Mononuclear cell (primary cell): ENCODE measurements around the gene ABCB1. TPM values are rescaled to one million over a fixed set of nuclear protein-coding genes. Genes with fewer than 3 reads are reported as not detected.

Experiments
- H3K27me3 ChIP-seq: 2 replicates; pipeline ENCODE4 v1.6.0; 2011; ENCODE audit warnings: low read length, control low read depth; ENCODE audit not compliant: insufficient read depth
- H3K4me1 ChIP-seq: 2 replicates; pipeline ENCODE4 v1.5.1; 2011; ENCODE audit warnings: mild to moderate bottlenecking, low read length, control low read depth; ENCODE audit not compliant: insufficient read depth
- H3K4me3 ChIP-seq: 2 replicates; pipeline ENCODE4 v1.5.1; 2011; ENCODE audit warnings: mild to moderate bottlenecking, low read length, moderate library complexity
- H3K9me3 ChIP-seq: 2 replicates; pipeline ENCODE4 v1.5.1; 2011; ENCODE audit warnings: low read depth, mild to moderate bottlenecking, control low read depth, low read length
- total RNA-seq: library from RNA; depleted of rRNA; stranded (reverse); fragments of >200 nt; gene quantifications from one replicate; pipeline ENCODE4 v1.2.3, GENCODE V29; 2012

Gene ABCB1
- 12.3 TPM for total RNA-seq

GRCh38 chr7:87600130-87601124 is at the start of gene ABCB1:
TSS of gene ABCB1 (minus strand) at chr7:87600884. CDS start at chr7:87600184, 700 bp downstream.
- no peaks in the 10 kb centered on the region for H3K9me3 ChIP-seq

GRCh38 chr7:87648316-87648715 is 47.6 kb upstream of the ABCB1 start:
- Histone ChIP-seq H3K4me3 (no peak overlapping the region), H3K4me1 (no peaks in the 10 kb centered on the region), H3K27me3 (no peaks in the 10 kb centered on the region), H3K9me3 (peaks cover 5% of the 10 kb centered on the region)

More at GRCh38 chr7:87600130-87601124, at the start of gene ABCB1:
- H3K4me1 ChIP-seq: peaks cover 14% of the 10 kb centered on the region
- peak within 1 kb of the TSS; percentile 52 for H3K4me3 ChIP-seq
- H3K27me3 ChIP-seq: peaks cover 30% of the 10 kb centered on the region

GRCh38 chr7:87645446-87645845 is 44.8 kb upstream of the ABCB1 start:
- Histone ChIP-seq H3K9me3 (peaks cover 5% of the 10 kb centered on the region), H3K4me1 (no peaks in the 10 kb centered on the region), H3K27me3 (no peaks in the 10 kb centered on the region), H3K4me3 (no peak overlapping the region)

DNA sequence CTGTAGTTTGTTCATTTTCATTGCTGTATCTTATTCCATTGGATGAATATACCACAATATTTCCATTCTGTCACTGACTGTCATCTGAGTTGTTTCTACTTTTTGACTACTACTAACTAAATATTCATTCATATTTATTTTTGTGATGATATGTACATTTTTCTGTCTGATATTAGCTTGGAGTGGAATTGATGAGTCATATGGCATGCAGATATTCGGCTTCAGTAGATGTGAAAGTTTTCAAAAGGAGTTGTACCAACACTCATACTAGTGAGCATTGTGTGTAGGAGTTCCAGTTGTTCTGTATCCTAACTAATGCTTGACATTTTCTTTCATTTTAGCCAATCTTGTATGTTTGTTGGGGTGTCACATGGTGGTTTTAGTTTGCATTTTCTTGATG is 35.2 kb upstream of the ABCB1 start:
- no peaks in the 10 kb centered on the region for H3K4me1 ChIP-seq
- H3K27me3 ChIP-seq: no peaks in the 10 kb centered on the region
- no peak overlapping the region for H3K4me3 ChIP-seq
- H3K9me3 ChIP-seq: peaks cover 10% of the 10 kb centered on the region

DNA sequence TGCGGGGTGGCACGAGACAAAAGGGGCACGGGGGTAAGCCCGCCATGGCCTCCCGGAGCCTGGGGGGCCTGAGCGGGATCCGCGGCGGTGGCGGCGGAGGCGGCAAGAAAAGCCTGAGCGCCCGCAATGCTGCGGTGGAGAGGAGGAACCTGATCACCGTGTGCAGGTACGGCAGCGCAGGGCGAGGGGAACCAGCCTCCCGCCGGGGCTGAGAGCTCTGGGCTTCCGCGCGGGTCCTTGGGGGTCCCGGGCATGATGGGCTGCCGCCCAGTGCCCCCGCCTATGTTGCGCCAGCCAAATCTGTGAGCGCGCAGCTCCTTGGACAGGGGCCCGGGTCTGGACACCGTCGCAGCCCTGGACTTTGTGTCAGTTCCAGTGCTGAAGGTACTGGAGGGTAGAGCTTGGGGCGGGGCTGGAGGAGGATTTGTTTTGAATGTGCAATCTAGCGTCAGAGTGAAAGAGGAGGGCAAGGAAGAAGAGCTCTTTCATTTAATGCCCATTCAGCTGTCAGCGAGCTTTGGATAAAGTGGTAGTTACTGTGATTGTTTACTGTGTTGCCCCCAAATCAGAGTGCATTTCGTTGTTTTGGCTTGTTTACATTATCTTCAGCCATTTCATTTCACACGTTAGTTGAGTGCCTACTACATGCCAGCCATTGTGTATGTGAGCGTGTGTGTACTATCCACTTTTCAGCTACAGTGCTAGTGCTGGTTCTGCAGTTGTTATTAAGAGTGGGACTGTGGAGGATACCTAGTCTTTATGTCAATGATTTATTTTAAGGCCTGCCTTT is 28.3 kb upstream of the ABCB1 start:
- Histone ChIP-seq H3K9me3 (no peaks in the 10 kb centered on the region), H3K27me3 (peaks cover 19% of the 10 kb centered on the region), H3K4me3 (peak overlapping the region; percentile 43), H3K4me1 (peaks cover 15% of the 10 kb centered on the region)

DNA sequence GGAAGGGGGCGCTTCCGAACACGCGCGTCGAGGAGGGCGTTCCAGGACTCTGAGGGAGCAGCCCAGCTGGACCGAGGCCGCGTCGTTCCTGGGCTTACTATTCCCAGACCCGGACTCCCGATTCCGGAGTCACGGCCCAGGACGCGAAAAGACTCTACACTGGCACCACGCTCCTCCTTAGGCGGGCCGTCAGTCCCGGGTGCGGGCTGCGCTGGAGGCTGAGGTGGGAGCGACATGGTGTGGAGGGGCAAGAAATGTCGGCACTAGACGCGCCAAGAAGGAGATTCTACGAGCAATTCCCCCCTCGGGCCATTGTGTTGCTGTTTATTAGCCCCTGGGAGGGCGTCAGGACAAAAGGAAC is 26.9 kb upstream of the ABCB1 start:
- H3K4me1 ChIP-seq: peaks cover 15% of the 10 kb centered on the region
- H3K4me3 ChIP-seq: peak overlapping the region; percentile 43
- peaks cover 19% of the 10 kb centered on the region for H3K27me3 ChIP-seq
- H3K9me3 ChIP-seq: no peaks in the 10 kb centered on the region

DNA sequence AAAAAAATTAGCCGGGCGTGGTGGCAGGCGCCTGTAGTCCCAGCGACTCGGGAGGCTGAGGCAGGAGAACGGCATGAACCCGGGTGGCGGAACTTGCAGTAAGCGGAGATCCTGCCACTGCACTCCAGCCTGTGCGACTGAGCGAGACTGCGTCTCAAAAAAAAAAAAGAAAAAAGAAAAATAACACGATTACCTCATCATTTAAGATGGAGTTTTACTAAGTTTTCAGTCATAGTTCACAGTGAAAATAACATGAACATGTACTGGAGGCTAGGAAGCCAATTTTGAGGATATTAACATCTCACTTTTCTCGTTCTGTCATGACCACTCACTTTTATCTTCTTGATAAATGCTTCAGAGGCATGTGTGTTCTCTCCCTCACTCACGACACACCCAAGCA is 24.4 kb upstream of the ABCB1 start:
- peaks cover 19% of the 10 kb centered on the region for H3K27me3 ChIP-seq
- H3K9me3 ChIP-seq: no peaks in the 10 kb centered on the region
- H3K4me1 ChIP-seq: peaks cover 15% of the 10 kb centered on the region

DNA sequence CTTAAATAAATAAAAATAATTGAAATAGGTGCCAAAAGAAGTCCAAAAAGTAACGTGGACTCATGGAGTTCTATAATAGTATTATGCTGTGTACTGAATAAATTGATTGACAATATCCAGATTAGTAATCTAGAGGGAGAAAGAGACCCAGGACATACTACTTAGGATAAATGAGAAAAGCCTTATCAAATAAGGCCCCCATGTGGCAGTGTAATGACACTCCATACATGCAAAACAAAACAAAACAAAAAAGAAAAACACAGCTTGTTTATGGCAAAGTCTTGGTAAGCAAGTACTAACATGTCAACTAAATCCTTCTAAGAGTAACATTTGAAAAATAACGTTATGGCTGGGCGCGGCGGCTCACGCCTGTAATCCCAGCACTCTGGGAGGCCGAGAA is 23.9 kb upstream of the ABCB1 start:
- Histone ChIP-seq H3K9me3 (no peaks in the 10 kb centered on the region), H3K27me3 (peaks cover 16% of the 10 kb centered on the region), H3K4me1 (peaks cover 15% of the 10 kb centered on the region), H3K4me3 (no peak overlapping the region)

More for the DNA sequence above, 24.4 kb upstream of the ABCB1 start:
- no peak overlapping the region for H3K4me3 ChIP-seq

- Histone ChIP-seq H3K4me3 (no peak overlapping the region), H3K4me1 (no peaks in the 10 kb centered on the region), H3K27me3 (peaks cover 4% of the 10 kb centered on the region), H3K9me3 (no peaks in the 10 kb centered on the region)
These were observed 14.5 kb upstream of the ABCB1 start for GRCh38 chr7:87615197-87615596.

GRCh38 chr7:87609916-87610315 is 9.2 kb upstream of the ABCB1 start:
- H3K27me3 ChIP-seq: peaks cover 8% of the 10 kb centered on the region
- H3K4me3 ChIP-seq: no peak overlapping the region
- H3K9me3 ChIP-seq: no peaks in the 10 kb centered on the region
- no peaks in the 10 kb centered on the region for H3K4me1 ChIP-seq

DNA sequence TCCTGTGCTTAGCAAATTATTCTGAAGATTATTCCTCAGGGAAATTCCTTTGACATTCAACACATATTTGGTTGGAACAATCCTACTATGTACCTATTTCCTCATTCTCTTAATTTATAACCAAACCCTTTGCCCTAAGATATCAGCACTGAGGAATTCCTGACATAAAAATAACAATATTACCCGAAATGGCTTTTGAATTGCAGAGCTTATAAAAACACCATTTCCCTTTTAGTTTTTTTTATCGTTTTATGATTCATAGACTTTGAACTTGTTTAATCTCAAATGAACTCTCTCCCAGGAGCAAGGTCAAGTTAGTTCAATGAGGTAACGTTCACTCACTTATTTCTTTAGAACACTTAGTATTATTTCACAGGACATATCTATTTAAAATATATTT is 7.7 kb upstream of the ABCB1 start:
- peaks cover 8% of the 10 kb centered on the region for H3K27me3 ChIP-seq
- H3K9me3 ChIP-seq: no peaks in the 10 kb centered on the region

DNA sequence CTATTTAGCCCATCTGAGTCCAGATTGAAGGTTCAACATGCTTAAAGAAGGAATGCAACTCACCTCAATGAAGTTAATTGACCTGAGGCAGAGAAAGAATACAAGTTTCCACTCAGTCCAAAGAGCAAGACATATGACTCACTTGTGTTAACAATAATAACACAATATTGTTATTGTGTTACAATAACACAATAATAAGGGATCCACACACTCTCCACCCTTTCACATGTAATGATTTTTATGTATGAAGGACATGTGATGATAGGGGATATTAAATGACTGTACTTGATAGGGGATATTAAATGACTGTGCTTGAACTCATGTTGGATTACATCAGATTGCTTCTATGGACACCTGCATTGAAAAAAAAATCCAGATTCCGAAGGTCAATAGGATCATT is 3.6 kb upstream of the ABCB1 start:
- Histone ChIP-seq H3K4me3 (no peak overlapping the region), H3K4me1 (peaks cover 14% of the 10 kb centered on the region), H3K27me3 (peaks cover 32% of the 10 kb centered on the region), H3K9me3 (no peaks in the 10 kb centered on the region)

More for the DNA sequence above, 7.7 kb upstream of the ABCB1 start:
- Histone ChIP-seq H3K4me3 (no peak overlapping the region), H3K4me1 (no peaks in the 10 kb centered on the region)

DNA sequence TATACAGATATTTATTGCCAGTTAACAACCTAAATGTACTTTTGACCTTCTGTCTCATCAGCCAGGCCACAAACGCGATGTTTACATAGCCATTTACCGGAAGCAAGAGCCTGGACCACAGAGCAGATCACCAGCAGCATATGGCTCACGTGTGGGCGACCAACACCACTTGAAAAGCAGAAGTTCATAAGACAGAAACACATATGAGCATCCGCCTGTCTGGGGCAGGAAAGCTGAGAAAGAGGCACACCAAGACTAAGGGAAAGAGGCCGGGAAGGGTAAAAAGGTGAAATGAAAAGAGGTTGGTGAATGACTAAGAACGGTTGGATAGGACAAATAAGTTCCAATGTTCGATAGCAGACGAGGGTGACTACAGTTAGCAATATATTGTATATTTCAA is 1.3 kb downstream of the ABCB1 start:
- H3K4me1 ChIP-seq: peaks cover 14% of the 10 kb centered on the region
- H3K27me3 ChIP-seq: peaks cover 25% of the 10 kb centered on the region
- no peaks in the 10 kb centered on the region for H3K9me3 ChIP-seq
- H3K4me3 ChIP-seq: peak overlapping the region; percentile 52

DNA sequence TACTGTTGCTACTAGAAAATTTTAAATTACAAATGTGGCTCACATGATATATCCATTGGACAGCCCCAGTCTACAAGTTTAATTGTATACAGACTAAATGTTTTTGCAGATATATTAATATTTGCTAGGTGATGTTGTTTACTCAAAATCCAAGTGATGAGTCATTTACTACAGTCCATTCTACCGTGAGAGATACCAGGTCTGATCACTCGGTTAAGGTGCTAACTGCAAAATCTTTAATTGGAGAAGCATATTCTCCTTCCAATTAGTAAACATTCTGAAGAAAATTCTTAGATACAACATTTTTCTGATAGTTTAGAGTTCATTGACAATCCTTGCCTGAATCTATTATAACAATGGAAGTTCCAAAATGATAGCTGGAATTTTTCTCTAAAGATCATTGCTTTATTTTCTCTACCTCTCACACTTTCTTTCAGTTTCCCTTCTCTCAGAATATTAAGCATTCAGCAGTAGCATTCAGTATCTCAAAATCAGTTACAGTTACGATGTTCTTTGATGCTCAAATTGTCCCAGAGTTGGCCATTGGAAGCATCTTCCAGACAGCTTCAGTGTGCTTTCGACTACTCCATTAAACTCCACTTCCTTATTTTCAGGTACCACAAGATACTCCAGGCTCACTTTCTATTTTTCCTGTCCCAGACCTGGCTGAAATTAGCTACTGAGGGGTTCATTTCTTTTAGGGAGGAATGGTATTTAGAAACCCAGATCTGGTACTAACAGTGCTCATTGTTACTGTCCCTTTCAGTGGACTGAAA is 2.3 kb downstream of the ABCB1 start:
- H3K27me3 ChIP-seq: peaks cover 25% of the 10 kb centered on the region
- no peaks in the 10 kb centered on the region for H3K9me3 ChIP-seq
- H3K4me1 ChIP-seq: peaks cover 14% of the 10 kb centered on the region
- H3K4me3 ChIP-seq: no peak overlapping the region
